H1 (cell line): ENCODE results near the gene UNC93A.

Source experiments
- GABPA ChIP-seq: IDR thresholded peaks from 2 replicates; pipeline ENCODE4 v1.6.1; 2011; ENCODE audit warnings: mild to moderate bottlenecking, low read length, moderate library complexity, borderline replicate concordance; ENCODE audit not compliant: insufficient read depth
- POLR2AphosphoS5 ChIP-seq: IDR thresholded peaks from 2 replicates; pipeline ENCODE4 v1.6.1; 2011; ENCODE audit warnings: low read depth, low read length
- SRF ChIP-seq: IDR thresholded peaks from 2 replicates; pipeline ENCODE4 v1.6.1; 2011; ENCODE audit warnings: mild to moderate bottlenecking, low read depth, low read length, moderate library complexity
- TF ChIP-seq, protein P1 (sequence below), 3 experiments: IDR thresholded peaks; 1 replicate in 2 of 3; 2 replicates in 1 of 3; pipeline versions ENCODE4 v1.5.1 to v1.6.1; 2011; ENCODE audit warnings: low read length in 3 of 3, mild to moderate bottlenecking in 3 of 3, inconsistent platforms in 2 of 3, low read depth in 1 of 3, moderate library complexity in 1 of 3; ENCODE audit not compliant: insufficient read depth in 1 of 3; ENCODE audit errors: control extremely low read depth in 1 of 3

- TF ChIP-seq GABPA (no peak), POLR2AphosphoS5 (no peak), SRF (no peak)
- TF ChIP-seq, protein P1, sequence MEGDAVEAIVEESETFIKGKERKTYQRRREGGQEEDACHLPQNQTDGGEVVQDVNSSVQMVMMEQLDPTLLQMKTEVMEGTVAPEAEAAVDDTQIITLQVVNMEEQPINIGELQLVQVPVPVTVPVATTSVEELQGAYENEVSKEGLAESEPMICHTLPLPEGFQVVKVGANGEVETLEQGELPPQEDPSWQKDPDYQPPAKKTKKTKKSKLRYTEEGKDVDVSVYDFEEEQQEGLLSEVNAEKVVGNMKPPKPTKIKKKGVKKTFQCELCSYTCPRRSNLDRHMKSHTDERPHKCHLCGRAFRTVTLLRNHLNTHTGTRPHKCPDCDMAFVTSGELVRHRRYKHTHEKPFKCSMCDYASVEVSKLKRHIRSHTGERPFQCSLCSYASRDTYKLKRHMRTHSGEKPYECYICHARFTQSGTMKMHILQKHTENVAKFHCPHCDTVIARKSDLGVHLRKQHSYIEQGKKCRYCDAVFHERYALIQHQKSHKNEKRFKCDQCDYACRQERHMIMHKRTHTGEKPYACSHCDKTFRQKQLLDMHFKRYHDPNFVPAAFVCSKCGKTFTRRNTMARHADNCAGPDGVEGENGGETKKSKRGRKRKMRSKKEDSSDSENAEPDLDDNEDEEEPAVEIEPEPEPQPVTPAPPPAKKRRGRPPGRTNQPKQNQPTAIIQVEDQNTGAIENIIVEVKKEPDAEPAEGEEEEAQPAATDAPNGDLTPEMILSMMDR (IDR thresholded peaks at IDR 0.05; ENCODE audit: control extremely low read depth in 1 of 3, insufficient read depth in 1 of 3, low read depth in 1 of 3, low read length in 3 of 3): no peak
These were observed 51.9 kb downstream of the UNC93A start for GRCh38 chr6:167342879-167343610.
